GM21515 (cell line): ENCODE results near the gene TXNRD1.
"Not testable (repeated sequence)": the region's sequence is repeated elsewhere in the genome, so short reads cannot be mapped to it uniquely, and the experiment has no call there.

Experiments used
- ATAC-seq: cut with Tn5 transposase; IDR thresholded peaks from one replicate; pipeline ENCODE4 v1.9.1; 2021; ENCODE audit not compliant: unreplicated experiment

TXNRD1 gene

DNA sequence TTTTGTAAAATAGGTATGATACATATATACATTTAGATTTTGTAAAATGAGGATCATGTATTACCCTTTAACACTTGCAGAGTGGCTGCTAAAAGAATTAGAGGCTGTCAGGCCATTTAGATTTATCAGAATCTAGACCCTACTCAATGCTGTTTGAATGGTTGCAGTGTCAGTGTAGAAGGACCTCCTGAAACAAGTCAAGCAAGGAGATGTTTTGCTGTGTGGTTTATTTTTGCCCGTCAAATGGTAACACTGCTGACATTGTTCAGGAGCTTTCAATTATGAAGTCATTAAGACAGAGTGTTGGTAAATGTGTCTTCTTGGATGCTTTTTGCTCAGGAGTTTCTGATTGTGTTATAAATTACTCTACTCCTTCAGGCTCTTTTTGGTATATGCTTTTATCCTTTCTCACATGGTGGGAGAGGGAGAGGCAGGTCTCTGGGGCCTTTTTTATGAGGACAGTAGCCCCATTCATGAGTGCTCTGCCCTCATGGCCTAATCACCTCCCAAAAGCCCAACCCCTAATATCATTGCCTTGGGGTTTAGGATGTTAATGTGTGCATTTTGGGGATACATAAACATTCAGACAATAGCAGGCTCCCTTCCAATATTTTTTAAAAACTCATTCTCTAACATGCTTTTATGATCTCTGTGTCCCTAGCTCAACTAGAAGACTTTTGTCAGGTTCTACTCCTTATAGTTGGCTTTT lies 104.5 kb downstream of the TXNRD1 start:
- no peak for ATAC-seq

DNA sequence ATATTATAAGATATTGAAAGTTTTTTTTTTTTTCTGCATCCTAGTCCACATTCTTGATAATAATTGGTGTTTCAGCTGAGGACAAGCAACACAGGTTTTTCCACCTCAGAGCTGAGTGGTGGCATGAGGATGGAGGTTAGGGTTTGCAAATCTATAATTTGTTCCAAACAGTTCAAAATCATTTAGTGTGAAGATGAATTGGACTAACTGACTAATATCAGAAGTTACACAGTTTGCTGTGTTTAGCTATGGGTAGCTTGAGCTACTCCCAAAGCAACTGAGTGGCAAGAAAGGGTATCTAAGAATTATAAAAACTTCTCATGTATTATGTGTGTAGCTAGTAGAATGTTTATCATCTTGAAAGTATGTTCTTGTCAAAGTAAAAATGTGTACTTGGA lies 105.0 kb downstream of the TXNRD1 start:
- ATAC-seq: no peak

DNA sequence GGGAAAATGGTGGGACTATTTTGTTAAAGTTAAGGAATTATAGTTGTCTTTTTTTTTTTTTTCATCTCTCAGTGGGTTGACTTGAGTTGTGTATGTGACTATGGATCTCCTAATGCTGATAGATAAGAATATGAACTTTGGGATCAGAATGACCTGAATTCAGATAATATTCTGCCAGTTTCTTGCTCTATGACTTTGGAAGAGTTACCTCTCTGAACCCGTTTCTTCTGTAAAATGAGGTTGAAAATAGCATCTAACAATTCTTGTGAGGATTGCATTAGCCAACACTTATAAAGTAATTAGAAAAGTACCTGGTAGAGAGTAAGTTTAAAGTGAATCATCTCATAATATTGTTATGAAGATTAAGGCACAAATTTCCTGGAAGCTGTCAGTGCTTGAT lies 106.4 kb downstream of the TXNRD1 start:
- ATAC-seq: no peak

DNA sequence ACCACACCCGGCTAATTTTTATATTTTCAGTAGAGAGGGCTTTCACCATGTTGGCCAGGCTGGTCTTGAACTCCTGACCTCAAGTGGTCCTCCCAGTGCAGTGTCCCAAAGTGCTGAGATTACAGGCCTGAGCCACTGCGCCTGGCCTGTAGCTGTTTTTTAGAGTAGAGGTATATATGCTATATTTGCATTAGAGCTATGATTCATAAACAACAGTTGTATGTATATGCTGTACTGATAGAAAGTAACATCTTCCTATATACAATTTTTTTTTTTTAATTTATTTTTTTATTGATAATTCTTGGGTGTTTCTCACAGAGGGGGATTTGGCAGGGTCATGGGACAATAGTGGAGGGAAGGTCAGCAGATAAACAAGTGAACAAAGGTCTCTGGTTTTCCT lies 107.0 kb downstream of the TXNRD1 start:
- not testable (repeated sequence) for ATAC-seq

DNA sequence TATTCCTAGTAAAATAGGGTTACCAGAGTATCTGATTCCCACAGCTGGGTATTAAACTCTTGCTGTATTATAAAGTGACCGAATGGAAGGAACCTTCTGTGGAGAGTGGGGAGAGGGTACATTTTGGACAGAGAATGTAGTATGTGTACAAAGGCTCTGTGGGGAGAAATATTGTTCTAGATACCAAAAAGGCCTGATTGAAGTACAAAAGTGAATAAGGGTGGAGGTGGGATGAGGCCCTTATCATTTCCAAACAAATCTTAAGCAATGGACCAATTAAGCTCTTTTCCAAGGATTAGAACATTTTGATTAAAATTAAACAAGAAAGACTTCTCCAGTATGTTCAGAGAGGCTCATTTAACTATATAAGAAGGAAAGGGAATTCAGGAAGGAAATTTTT lies 108.3 kb downstream of the TXNRD1 start:
- no peak for ATAC-seq

DNA sequence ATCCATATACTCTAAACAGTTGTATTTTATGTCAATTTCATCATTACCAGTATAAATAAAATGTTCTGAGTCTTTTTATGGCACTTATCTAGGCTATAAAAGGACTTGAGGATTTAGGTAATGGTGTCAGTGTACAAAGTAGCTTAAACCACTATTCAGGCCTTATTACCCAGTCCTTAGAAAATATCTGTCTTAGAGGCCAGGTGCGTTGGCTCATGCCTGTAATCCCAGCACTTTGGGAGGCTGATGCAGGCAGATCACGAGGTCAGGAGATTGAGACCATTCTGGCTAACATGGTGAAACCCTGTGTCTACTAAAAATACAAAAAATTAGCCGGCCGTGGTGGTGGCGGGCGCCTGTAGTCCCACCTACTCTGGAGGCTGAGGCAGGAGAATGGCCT lies 112.7 kb downstream of the TXNRD1 start:
- not testable (repeated sequence) for ATAC-seq

DNA sequence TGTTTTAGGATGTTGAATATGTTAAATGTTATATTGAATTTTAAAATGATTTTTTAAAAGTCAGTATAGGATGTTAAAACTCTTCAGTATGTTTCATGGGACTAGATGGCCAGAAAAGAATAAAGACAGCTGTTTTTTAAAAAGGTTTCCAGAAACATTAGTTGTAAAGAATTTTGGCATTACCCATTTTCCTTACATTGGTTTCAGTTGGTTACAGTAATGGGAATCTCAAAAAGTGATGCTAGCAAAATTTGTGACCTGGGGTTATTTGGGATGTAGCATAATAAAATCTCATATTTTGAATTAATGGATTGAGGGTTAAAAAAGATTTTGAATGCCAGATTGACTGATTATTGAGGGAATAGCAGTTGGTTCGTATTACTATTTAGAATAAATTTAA lies 113.2 kb downstream of the TXNRD1 start:
- ATAC-seq: no peak

DNA sequence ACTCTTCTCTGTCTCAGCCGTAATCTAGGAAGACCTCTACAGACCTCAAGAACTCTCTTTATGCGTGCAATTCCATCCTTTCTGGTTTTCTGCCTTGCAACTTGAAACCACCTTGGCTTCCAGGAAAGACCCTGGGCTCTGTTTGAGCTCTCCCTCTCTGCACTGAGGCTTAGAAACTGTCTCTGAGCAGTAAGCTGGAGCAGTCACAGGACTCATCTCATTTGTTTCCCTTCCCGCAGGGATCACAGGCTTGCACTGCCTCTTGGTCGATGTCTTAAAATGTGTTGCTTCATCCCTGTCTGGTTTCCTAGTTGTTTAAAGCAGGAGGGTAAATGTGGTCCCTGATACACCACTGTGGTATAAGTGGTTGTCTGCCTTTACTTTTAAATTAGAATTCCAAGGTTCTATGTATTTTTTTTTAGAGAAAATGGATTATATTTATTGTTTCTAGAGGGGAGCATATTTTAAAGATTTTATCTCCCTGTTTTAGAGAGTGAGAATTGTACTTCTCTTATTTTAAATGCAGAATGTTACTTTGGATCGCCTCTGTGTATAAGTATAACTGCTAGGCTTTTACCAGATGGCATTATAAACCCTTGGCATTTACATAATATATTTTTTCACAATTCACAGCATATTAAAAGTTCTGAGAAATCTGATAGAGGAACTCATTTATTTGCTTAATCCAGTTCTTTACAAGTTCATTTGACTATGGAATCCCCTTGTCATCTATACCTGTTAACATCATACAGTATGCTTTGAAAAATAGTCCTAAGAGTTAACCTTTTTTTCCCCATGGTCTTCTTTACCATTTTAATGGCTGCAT lies 114.3 kb downstream of the TXNRD1 start:
- no peak for ATAC-seq

DNA sequence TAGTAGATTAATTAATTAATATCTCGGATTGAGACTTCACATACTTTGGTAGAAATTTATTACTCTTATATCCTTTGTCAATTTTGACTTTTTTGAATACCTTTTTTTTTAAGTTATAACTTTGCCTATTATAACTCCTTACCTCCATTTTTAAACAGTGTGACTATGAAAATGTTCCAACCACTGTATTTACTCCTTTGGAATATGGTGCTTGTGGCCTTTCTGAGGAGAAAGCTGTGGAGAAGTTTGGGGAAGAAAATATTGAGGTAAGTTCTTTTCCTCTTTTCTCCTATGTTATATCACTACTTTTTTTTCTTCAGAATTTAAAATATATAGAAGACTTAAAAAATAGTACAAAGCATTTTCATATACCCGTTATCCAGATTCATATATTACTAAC lies 115.8 kb downstream of the TXNRD1 start:
- no peak for ATAC-seq

DNA sequence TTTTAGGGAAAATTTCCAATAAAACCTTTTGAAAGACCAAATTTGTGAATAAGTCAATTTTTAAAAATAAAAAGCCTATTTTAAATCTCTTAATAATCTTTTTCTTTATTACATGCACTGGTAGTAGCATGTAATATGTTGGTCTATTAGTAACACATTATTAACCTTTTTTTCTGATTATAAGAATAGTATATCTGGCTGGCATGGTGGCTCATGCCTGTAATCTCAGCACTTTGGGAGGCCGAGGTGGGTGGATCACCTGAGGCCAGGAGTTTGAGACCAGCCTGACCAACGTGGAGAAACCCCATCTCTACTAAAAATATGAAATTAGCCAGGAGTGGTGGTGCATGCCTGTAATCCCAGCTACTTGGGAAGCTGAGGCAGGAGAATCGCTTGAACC lies 116.7 kb downstream of the TXNRD1 start:
- ATAC-seq: not testable (repeated sequence)

DNA sequence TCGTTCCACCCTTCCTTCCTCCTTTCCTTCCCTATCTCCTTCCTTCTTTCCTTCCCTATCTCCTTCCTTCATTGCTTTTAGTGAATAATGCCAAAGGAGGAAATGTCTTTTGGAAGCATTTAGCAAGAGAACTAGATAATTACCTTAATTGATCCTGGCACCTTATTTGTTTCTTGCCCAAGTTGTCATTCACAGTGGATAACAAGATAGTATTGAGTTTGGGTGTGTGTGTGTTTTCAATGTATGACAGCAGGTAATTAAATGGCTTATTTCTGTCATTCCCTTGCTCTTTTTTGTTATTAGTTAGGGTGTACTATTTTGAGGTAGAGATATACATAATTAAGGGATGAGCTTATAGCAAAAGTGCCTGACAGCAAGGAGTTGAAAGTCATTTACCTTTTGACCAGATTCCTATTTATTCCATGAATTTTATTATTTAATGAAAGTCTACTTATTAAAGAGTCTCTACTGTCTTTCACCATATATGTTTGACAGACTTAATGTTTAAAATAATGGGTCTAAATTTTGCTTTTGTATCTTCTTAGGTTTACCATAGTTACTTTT lies 118.2 kb downstream of the TXNRD1 start:
- no peak for ATAC-seq

DNA sequence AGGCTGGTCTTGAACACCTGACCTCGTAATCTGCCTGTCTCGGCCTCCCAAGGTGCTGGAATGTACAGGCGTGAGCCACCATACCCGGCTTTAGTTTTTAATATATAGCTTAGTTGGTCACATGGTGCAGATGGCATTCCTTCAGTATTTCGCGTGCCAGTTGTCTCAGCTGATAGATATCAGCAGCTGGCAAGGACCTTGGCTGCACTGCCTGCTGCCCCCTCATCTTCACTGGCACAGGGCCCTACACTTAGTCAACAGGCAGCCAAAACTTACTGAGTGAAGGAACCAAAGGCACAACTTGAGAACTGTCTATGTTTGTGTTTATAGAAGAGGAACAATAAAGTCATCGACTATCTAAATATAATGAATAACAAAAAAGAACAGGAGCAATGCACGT lies 119.0 kb downstream of the TXNRD1 start:
- no peak for ATAC-seq

DNA sequence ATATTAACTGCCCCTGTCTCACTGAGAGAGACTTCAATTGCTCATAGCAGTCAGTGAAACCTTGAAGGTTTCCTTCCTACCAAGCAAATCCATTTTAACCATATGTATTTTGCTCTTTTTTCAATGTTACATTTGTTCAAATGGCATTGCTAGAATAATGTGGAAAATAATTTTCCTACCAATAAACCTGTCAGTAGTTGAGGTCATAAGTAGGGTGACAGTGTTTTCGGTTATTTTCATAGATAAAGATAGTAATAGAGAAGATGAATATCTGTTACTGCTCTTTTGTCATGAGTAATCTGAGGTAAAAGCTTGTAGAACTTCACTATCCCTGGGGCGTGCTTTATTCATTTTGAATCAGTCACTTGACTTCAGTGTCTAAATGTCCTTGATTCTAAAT lies 120.5 kb downstream of the TXNRD1 start:
- no peak for ATAC-seq

DNA sequence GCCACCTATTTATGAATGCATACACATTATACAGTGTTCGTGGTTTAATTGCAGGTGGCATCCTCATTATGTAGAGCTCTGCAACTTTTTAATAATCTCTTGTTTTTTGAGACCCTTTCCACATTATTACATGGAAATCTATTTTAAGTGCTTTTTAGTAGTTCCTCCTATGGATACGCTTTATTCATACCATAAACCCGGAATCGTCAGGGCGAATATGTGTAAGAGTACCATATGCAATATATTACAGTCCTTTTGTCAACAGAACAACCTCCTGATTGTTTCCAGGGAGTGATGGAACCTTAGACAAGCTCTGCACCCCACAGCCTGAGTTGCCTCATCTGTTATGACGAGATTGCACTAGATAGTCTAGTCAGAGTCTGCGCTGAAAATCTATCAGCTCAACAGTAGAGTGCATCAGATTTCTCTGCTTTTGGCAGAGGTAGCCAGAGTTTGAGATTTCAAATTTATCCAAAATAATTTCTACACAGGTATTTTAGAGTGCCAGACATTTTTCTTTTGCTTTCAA lies 121.5 kb downstream of the TXNRD1 start:
- no peak for ATAC-seq

DNA sequence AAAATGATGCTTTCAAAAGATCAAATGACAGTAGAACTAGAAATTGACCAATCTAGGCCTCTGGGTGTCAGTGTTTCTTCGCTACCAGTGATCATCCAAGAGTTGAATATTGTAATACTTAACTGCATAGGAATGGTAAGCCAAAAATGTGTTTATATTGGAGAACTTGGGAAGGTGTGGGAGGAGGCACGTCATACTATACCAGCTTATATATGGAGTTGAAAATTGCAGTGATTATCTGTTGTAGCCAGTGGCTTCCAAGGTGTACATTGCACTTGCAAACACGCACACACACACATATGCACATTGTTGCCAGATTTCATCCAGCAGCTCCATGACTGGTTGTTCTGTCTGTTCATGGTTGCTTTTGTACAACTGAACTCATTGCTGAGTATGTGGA lies 124.1 kb downstream of the TXNRD1 start:
- ATAC-seq: no peak

DNA sequence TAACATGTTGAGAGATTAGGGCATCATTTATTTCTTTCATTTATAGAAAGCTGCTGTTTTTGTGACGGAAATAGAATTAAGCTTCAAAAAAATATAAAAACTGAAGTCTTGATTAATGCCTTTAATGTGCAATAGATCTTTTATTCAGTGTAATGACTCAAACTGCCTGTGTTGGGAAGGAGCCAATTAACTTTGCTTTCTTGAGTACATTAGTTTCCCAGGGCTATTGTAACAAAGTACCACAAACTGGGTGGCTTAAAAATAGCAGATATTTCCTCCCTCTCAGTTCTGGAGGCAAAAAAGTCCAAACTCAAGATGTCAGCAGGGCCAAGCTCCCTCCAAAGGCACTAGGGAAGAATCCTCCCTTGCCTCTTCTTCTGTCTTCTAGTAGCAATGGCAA lies 124.6 kb downstream of the TXNRD1 start:
- no peak for ATAC-seq

DNA sequence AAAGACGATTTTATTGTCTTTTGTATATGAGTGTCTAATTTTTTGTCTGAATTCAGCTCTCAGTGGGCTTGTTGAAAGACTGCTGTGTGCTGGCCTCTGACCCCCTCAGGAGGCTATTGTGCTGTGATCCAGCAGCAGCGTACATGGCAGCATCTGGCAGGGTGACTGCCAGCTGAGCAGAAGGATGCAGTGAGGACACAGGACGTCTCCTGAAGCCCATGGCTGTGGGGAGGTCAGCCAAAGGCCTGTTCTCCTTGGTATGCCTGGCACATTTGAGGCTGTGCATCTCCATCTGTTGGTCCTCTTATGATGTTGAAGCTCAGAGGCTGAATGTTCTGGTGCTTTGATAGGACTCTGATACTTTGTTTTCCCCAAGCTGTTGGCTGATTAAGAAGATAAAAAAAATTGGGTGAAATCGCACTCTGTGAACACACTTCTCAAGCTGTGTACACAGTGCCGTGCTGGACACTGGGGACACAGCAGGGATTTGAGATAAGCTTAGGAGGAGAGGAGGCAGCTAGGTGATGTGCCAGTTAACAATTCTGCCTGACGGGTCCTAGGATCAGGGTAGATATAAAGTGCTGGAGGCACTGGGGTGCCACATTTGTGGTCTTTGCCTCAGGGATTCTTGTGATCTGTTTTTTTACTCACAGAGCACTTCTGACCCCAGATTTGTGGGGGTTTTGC lies 125.5 kb downstream of the TXNRD1 start:
- no peak for ATAC-seq

DNA sequence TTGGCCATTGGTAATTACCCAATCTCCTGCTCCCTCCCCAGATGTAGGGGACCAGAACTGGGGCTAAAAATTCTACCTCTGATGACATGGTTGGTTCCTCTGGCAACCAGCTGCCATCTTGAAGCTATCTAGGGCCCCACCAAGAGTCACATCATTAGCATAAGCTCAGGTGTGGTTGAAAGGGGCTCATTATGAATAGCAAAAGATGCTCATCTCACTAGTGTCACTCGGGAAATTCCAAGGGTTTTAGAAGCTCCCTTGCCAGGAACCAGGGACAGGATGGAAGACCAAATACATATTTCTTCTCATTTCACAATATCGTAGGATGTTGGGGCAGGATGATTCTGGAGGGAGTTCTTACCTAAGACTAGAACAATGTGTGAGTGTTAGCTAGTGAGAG lies 126.6 kb downstream of the TXNRD1 start:
- ATAC-seq: no peak

DNA sequence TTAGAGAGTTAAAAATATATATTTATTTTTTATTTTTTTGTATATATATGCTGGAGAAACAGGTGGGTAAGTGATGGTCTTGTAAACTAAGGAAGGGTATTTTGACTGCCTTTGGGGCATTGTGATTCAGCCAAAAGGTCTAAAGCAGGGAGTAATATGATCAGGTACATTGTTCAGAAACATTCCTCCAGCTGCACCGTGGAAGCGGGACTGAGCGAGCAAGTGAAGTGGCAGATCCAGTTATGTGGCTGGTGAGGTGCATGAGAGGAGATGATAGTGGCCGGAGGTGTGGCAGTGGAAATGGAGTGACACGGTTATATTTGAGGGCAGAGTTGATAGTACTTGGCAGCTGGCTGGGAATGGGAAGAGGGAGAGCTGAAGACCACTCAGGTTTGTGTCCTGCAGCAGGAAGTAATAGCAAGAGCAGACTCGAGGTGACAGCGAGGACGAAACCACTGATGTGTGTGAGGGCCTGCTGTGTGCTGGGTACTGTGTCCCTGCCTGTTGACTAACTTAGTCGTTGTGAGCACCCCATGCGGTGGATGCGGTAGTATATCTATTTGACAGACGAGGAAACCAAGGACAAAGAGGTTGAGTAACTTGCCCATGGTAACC lies 127.2 kb downstream of the TXNRD1 start:
- no peak for ATAC-seq

DNA sequence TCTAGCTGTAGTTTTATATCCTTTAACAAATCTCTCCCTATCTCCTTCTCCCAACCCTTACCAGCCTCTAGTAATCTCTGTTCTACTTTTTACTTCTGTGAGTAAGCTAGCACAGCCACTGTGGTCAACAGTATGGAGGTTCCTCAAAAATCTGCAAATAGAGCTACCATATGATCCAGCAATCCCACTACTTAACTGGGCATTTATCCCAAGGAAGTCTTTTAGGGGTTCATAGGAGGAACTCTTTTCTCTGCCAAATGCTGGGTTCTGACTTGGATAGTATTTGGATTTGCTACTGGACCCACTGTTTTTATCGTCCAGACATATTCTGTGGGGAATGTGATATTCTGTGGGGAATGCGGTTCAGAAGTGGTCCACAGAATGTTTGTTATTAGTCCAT lies 129.1 kb downstream of the TXNRD1 start:
- no peak for ATAC-seq
